ENCODE results near the gene MYO3A. TPM values are rescaled to one million over a fixed set of nuclear protein-coding genes. Genes with fewer than 3 reads are reported as not detected.

Gene MYO3A
- total and polyA plus RNA-seq, 2 donors (not counting 1 experiment from before 2014, with no cell fraction given) = 0.27 to 1.4 TPM

DNA sequence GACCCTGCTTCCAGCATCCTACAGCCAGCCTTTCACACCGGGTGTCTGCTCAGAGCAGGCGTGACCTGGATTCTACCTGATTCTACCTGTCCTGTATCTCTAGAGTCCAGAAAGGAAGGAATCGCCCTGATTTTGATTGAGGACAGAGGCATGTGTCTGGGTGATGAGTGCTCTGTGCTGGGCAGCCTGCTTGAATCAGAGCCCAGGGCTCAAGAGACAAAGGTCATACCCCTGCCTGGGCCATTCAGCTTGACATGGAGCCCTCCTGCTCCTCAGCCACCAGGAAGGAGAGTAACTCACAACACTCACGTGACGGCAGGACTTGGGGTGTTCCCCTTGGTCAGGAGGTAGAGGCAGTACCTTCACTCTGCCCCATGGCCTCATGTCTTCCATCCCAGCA, 293.8 kb downstream of the MYO3A start:
- H3K79me2 ChIP-seq (ENCODE audit: control insufficient read depth, insufficient read depth, low read length) = no peaks in the 10 kb centered on the region
- H4K20me1 ChIP-seq (ENCODE audit: control insufficient read depth, insufficient read depth, low read length, poor library complexity, severe bottlenecking) = no peaks in the 10 kb centered on the region
- no peaks in the 10 kb centered on the region for H3K4me1 ChIP-seq (ENCODE audit: control insufficient read depth in 2 of 2, insufficient read depth in 2 of 2, low read length in 2 of 2)
- H3K36me3 ChIP-seq (replicated peaks in 1 of 2; ENCODE audit: control extremely low read depth in 1 of 2, control insufficient read depth in 1 of 2, extremely low read depth in 1 of 2, insufficient read depth in 2 of 2, low read length in 1 of 2) = no peaks in the 10 kb centered on the region
- Mint-ChIP-seq H3K27ac (no peak overlapping the region), H3K27me3 (peaks cover 65% of the 10 kb centered on the region), H3K4me1 (no peaks in the 10 kb centered on the region), H3K4me3 (no peak overlapping the region), H3K9me3 (ENCODE audit: insufficient read depth) (no peaks in the 10 kb centered on the region)
- intact Hi-C loops (cut with micrococcal nuclease) = no loop called here
- POLR2A ChIA-PET = no interaction called here
- H3K9me3 ChIP-seq (ENCODE audit: control extremely low read depth in 1 of 3, control insufficient read depth in 2 of 3, insufficient read depth in 1 of 3, low read length in 2 of 3) = no peaks in the 10 kb centered on the region
- H3K27me3 ChIP-seq (replicated peaks in 1 of 4; ENCODE audit: control extremely low read depth in 1 of 4, control insufficient read depth in 3 of 4, insufficient read depth in 4 of 4, low read length in 3 of 4) = peaks cover 0 to 19% (median 7%) of the 10 kb centered on the region in 4 experiments
- no peak overlapping the region for H3K4me2 ChIP-seq (replicated peaks; ENCODE audit: low read depth, low read length, poor library complexity, severe bottlenecking)
- 81% methylated on average over 5 of the region's 5 CpGs for WGBS (ENCODE audit: insufficient coverage)
- TF ChIP-seq, protein P1, sequence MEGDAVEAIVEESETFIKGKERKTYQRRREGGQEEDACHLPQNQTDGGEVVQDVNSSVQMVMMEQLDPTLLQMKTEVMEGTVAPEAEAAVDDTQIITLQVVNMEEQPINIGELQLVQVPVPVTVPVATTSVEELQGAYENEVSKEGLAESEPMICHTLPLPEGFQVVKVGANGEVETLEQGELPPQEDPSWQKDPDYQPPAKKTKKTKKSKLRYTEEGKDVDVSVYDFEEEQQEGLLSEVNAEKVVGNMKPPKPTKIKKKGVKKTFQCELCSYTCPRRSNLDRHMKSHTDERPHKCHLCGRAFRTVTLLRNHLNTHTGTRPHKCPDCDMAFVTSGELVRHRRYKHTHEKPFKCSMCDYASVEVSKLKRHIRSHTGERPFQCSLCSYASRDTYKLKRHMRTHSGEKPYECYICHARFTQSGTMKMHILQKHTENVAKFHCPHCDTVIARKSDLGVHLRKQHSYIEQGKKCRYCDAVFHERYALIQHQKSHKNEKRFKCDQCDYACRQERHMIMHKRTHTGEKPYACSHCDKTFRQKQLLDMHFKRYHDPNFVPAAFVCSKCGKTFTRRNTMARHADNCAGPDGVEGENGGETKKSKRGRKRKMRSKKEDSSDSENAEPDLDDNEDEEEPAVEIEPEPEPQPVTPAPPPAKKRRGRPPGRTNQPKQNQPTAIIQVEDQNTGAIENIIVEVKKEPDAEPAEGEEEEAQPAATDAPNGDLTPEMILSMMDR (IDR thresholded peaks at IDR 0.05) = no peak
- no peak for TF ChIP-seq EZH2 (IDR thresholded peaks at IDR 0.05; ENCODE audit: borderline replicate concordance, insufficient read depth, low read depth, low read length, poor library complexity, severe bottlenecking)
- CTCF ChIA-PET = no interaction called here
- H3K27ac ChIP-seq (ENCODE audit: low read length in 2 of 2) = no peak overlapping the region
- no peak overlapping the region for H2AFZ ChIP-seq (ENCODE audit: insufficient read depth, low read depth, low read length, poor library complexity, severe bottlenecking)
- DNase-seq (no peak), ATAC-seq (ENCODE audit: low read depth) (no peak)
- no peak overlapping the region for H3K9ac ChIP-seq (ENCODE audit: low read length)
- H3K4me3 ChIP-seq (ENCODE audit: control extremely low read depth in 1 of 5, extremely low read depth in 1 of 5, insufficient read depth in 1 of 5, low read depth in 2 of 5, low read length in 4 of 5) = no peak overlapping the region

DNA sequence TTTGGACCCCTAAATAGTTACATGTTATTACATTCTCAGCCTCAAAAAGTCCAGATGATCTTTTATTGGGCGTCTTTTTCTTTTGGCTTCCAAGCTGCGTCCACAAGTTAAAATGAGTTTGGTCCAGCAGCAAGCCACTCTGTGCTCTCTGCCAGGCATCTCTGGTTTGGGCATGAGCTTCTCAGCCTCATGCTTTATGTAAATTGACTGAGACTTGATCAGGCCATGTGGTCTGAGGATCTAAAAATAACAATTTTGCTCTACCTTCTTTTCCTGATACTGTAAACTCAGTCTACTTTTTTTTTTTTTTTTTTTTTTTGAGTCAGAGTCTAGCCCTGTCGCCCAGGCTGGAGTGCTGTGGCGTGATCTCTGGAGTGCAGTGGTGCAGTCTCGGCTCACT, 298.1 kb downstream of the MYO3A start:
- ATAC-seq (ENCODE audit: low read depth) (no peak), DNase-seq (no peak)
- 89% methylated on average over 5 of the region's 5 CpGs for WGBS (ENCODE audit: insufficient coverage)
- H3K27ac Mint-ChIP-seq = no peak overlapping the region
- H3K4me2 ChIP-seq (replicated peaks; ENCODE audit: low read depth, low read length, poor library complexity, severe bottlenecking) = no peak overlapping the region
- no peak overlapping the region for H3K4me3 Mint-ChIP-seq
- H3K27me3 Mint-ChIP-seq = peaks cover 52% of the 10 kb centered on the region
- no peak overlapping the region for H3K27ac ChIP-seq (ENCODE audit: low read length in 2 of 2)
- no peak overlapping the region for H3K9ac ChIP-seq (ENCODE audit: low read length)
- no peaks in the 10 kb centered on the region for H3K4me1 Mint-ChIP-seq
- intact Hi-C loops (cut with micrococcal nuclease) = no loop called here
- H3K9me3 ChIP-seq (ENCODE audit: control extremely low read depth in 1 of 3, control insufficient read depth in 2 of 3, insufficient read depth in 1 of 3, low read length in 2 of 3) = no peaks in the 10 kb centered on the region
- no peaks in the 10 kb centered on the region for H3K36me3 ChIP-seq (replicated peaks in 1 of 2; ENCODE audit: control extremely low read depth in 1 of 2, control insufficient read depth in 1 of 2, extremely low read depth in 1 of 2, insufficient read depth in 2 of 2, low read length in 1 of 2)
- H3K4me3 ChIP-seq (ENCODE audit: control extremely low read depth in 1 of 5, extremely low read depth in 1 of 5, insufficient read depth in 1 of 5, low read depth in 2 of 5, low read length in 4 of 5) = no peak overlapping the region
- no peak overlapping the region for H2AFZ ChIP-seq (ENCODE audit: insufficient read depth, low read depth, low read length, poor library complexity, severe bottlenecking)
- no peaks in the 10 kb centered on the region for H4K20me1 ChIP-seq (ENCODE audit: control insufficient read depth, insufficient read depth, low read length, poor library complexity, severe bottlenecking)
- TF ChIP-seq, protein P1 (IDR thresholded peaks at IDR 0.05) = no peak
- TF ChIP-seq EZH2 (IDR thresholded peaks at IDR 0.05; ENCODE audit: borderline replicate concordance, insufficient read depth, low read depth, low read length, poor library complexity, severe bottlenecking) = no peak
- H3K27me3 ChIP-seq (replicated peaks in 1 of 4; ENCODE audit: control extremely low read depth in 1 of 4, control insufficient read depth in 3 of 4, insufficient read depth in 4 of 4, low read length in 3 of 4) = peaks cover 0 to 8% (median 0%) of the 10 kb centered on the region in 4 experiments
- CTCF ChIA-PET = no interaction called here
- H3K9me3 Mint-ChIP-seq (ENCODE audit: insufficient read depth) = no peaks in the 10 kb centered on the region
- H3K4me1 ChIP-seq (ENCODE audit: control insufficient read depth in 2 of 2, insufficient read depth in 2 of 2, low read length in 2 of 2) = no peaks in the 10 kb centered on the region
- H3K79me2 ChIP-seq (ENCODE audit: control insufficient read depth, insufficient read depth, low read length) = no peaks in the 10 kb centered on the region
- POLR2A ChIA-PET = no interaction called here

Measured in B cell (primary cell).